Measurements from ENCODE around the gene RAB36.

DNA sequence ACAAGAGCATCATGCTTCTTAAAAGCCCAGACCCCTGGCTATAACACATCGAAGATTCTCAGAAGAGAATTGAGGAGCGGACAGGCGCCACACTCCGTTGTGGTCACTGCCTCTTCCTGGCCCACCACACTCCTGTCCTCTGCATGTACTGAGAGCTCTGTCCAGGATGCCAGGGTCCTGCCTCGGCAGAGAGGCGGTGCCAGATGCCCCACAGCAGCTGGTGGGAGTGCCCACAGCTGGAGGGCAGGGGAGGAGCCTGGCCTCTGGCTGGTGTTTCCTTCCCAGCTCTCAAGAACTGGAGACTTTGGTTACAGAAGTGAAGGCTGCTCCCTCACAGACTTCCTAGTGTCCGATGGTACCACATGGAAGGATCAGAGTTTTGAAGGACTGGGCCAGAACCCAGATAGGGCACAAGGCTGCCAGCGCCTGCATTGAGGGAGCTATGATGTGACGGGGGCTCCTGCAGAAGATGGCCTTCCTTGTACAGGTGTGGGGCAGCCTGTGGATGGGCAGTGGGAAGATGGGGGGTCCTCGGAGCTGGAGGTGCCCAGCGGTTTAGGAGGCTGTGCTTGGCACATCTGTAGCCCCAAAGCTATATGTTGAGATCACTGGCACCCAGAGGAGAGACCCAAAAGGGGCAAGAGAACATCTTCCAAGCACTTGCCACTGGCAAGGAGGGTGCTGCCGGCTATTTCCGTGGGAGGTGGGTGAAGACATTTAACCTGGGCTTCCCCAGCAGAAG is 22.9 kb upstream of the RAB36 start:
- TF ChIP-seq, protein P1, sequence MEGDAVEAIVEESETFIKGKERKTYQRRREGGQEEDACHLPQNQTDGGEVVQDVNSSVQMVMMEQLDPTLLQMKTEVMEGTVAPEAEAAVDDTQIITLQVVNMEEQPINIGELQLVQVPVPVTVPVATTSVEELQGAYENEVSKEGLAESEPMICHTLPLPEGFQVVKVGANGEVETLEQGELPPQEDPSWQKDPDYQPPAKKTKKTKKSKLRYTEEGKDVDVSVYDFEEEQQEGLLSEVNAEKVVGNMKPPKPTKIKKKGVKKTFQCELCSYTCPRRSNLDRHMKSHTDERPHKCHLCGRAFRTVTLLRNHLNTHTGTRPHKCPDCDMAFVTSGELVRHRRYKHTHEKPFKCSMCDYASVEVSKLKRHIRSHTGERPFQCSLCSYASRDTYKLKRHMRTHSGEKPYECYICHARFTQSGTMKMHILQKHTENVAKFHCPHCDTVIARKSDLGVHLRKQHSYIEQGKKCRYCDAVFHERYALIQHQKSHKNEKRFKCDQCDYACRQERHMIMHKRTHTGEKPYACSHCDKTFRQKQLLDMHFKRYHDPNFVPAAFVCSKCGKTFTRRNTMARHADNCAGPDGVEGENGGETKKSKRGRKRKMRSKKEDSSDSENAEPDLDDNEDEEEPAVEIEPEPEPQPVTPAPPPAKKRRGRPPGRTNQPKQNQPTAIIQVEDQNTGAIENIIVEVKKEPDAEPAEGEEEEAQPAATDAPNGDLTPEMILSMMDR (IDR thresholded peaks at IDR 0.05) = no peak
- no peak for TF ChIP-seq POLR2A (IDR thresholded peaks at IDR 0.05)
